Neural progenitor cell (in vitro differentiated cells): Measurements from ENCODE around the gene TEDDM1. TPM values are rescaled to one million over a fixed set of nuclear protein-coding genes. Genes with fewer than 3 reads are reported as not detected.
A peak's percentile ranks its signal among the peaks of the same experiment; 100 is the strongest.

Experiments used
- DNase-seq: peaks from one replicate; pipeline ENCODE4 v3.0.0-alpha.2; 2016; ENCODE audit warnings: low spot score
- H2AFZ ChIP-seq: fragments of 200-600 bp; sonication (generic); replicated peaks from 2 replicates; pipeline ENCODE4 v1.6.1; 2016; ENCODE audit warnings: antibody characterized with exemption
- H3F3A ChIP-seq: fragments of 200-600 bp; sonication (generic); 2 replicates; pipeline ENCODE4 v1.6.1; 2016; ENCODE audit warnings: antibody characterized with exemption, low read depth
- H3K27ac ChIP-seq: fragments of 200-600 bp; sonication (generic); 2 replicates; pipeline ENCODE4 v1.5.1; 2016; ENCODE audit warnings: mild to moderate bottlenecking
- H3K27me3 ChIP-seq: fragments of 200-600 bp; sonication (generic); 2 replicates; pipeline ENCODE4 v1.6.1; 2016; ENCODE audit warnings: mild to moderate bottlenecking, moderate library complexity
- H3K36me3 ChIP-seq: fragments of 200-600 bp; sonication (generic); 2 replicates; pipeline ENCODE4 v1.5.1; 2016
- H3K4me1 ChIP-seq: fragments of 200-600 bp; sonication (generic); 2 replicates; pipeline ENCODE4 v1.6.1; 2016; ENCODE audit warnings: mixed run types
- H3K4me2 ChIP-seq: fragments of 200-600 bp; sonication (generic); 2 replicates; pipeline ENCODE4 v1.6.1; 2016
- H3K4me3 ChIP-seq: fragments of 200-600 bp; sonication (generic); 2 replicates; pipeline ENCODE4 v1.5.1; 2016
- H3K79me2 ChIP-seq: fragments of 200-600 bp; sonication (generic); 2 replicates; pipeline ENCODE4 v1.6.1; 2016; ENCODE audit warnings: low read depth
- H3K9ac ChIP-seq: fragments of 200-600 bp; sonication (generic); 2 replicates; pipeline ENCODE4 v1.6.1; 2016
- H3K9me3 ChIP-seq: fragments of 200-600 bp; sonication (generic); 2 replicates; pipeline ENCODE4 v1.5.1; 2016; ENCODE audit warnings: low read depth
- H4K20me1 ChIP-seq: fragments of 200-600 bp; sonication (generic); 2 replicates; pipeline ENCODE4 v1.6.1; 2016; ENCODE audit warnings: low read depth
- H3K27ac Mint-ChIP-seq: 3 replicates; pipeline ENCODE4 v1.8.0; 2021; ENCODE audit warnings: mixed read lengths
- H3K27me3 Mint-ChIP-seq: 2 replicates; pipeline ENCODE4 v1.8.0; 2022; ENCODE audit warnings: low read depth, mild to moderate bottlenecking, inconsistent platforms, moderate library complexity, mixed read lengths; ENCODE audit not compliant: insufficient read depth
- H3K36me3 Mint-ChIP-seq: 3 replicates; pipeline ENCODE4 v1.8.0; 2021; ENCODE audit warnings: mixed read lengths
- H3K4me1 Mint-ChIP-seq: 3 replicates; pipeline ENCODE4 v1.8.0; 2021; ENCODE audit warnings: mixed read lengths
- H3K4me3 Mint-ChIP-seq: 3 replicates; pipeline ENCODE4 v1.8.0; 2021; ENCODE audit warnings: mild to moderate bottlenecking, moderate library complexity, mixed read lengths
- H3K9me3 Mint-ChIP-seq: 3 replicates; pipeline ENCODE4 v1.8.0; 2020; ENCODE audit warnings: mixed read lengths
- CTCF ChIP-seq: fragments of 200-600 bp; sonication (generic); IDR thresholded peaks from 2 replicates; pipeline ENCODE4 v1.5.1; 2017; ENCODE audit warnings: antibody characterized with exemption, mild to moderate bottlenecking
- EZH2 ChIP-seq: fragments of 200-600 bp; sonication (generic); IDR thresholded peaks from 2 replicates; pipeline ENCODE4 v1.6.1; 2017; ENCODE audit warnings: antibody characterized with exemption, mild to moderate bottlenecking, moderate library complexity
- EZH2phosphoT487 ChIP-seq: fragments of 200-600 bp; sonication (generic); IDR thresholded peaks from 2 replicates; pipeline ENCODE4 v1.6.1; 2017; ENCODE audit warnings: antibody characterized with exemption
- total RNA-seq: library from RNA; depleted of rRNA; stranded (reverse); fragments of >200 nt; gene quantifications from 2 replicates; pipeline ENCODE4 v1.2.3, GENCODE V29; 2015; ENCODE audit warnings: low replicate concordance

The TEDDM1 gene
- total RNA-seq, 1 donor from 2014 or later = not detected

GRCh38 chr1:182426442-182427430 lies 26.3 kb upstream of the TEDDM1 start:
- Histone ChIP-seq H3K4me1 (peaks cover 8% of the 10 kb centered on the region), H4K20me1 (no peaks in the 10 kb centered on the region), H3K9ac (no peak overlapping the region), H3K4me3 (no peak overlapping the region), H3K36me3 (no peaks in the 10 kb centered on the region), H3F3A (no peaks in the 10 kb centered on the region), H2AFZ (peak overlapping the region; percentile 10), H3K4me2 (no peak overlapping the region), H3K27ac (no peak overlapping the region), H3K79me2 (no peaks in the 10 kb centered on the region), H3K9me3 (no peaks in the 10 kb centered on the region), H3K27me3 (no peaks in the 10 kb centered on the region)
- Mint-ChIP-seq H3K9me3 (no peaks in the 10 kb centered on the region), H3K27me3 (peaks cover 3% of the 10 kb centered on the region), H3K4me3 (no peak overlapping the region), H3K4me1 (peaks cover 7% of the 10 kb centered on the region), H3K36me3 (no peaks in the 10 kb centered on the region), H3K27ac (no peak overlapping the region)
- no peak for DNase-seq
- no peak for TF ChIP-seq EZH2phosphoT487
- no peak for TF ChIP-seq CTCF
- TF ChIP-seq EZH2 = no peak

- no peak for DNase-seq
- Histone ChIP-seq H3F3A (no peaks in the 10 kb centered on the region), H3K36me3 (no peaks in the 10 kb centered on the region), H4K20me1 (no peaks in the 10 kb centered on the region), H3K9ac (no peak overlapping the region), H3K27ac (no peak overlapping the region), H3K4me1 (no peaks in the 10 kb centered on the region), H2AFZ (no peak overlapping the region), H3K4me3 (no peak overlapping the region), H3K9me3 (no peaks in the 10 kb centered on the region), H3K79me2 (no peaks in the 10 kb centered on the region), H3K27me3 (no peaks in the 10 kb centered on the region), H3K4me2 (no peak overlapping the region)
- no peak overlapping the region for H3K27ac Mint-ChIP-seq
- no peaks in the 10 kb centered on the region for H3K4me1 Mint-ChIP-seq
- no peaks in the 10 kb centered on the region for H3K36me3 Mint-ChIP-seq
- no peak overlapping the region for H3K4me3 Mint-ChIP-seq
- no peaks in the 10 kb centered on the region for H3K9me3 Mint-ChIP-seq
- no peak for TF ChIP-seq EZH2
- TF ChIP-seq CTCF = no peak
- TF ChIP-seq EZH2phosphoT487 = no peak
- peaks cover 4% of the 10 kb centered on the region for H3K27me3 Mint-ChIP-seq
Measured at GRCh38 chr1:182415789-182416188, 15.3 kb upstream of the TEDDM1 start.

GRCh38 chr1:182413969-182414368 lies 13.5 kb upstream of the TEDDM1 start:
- Histone ChIP-seq H3K4me1 (no peaks in the 10 kb centered on the region), H3K4me3 (no peak overlapping the region), H3K9ac (no peak overlapping the region), H3K9me3 (no peaks in the 10 kb centered on the region), H3K27me3 (no peaks in the 10 kb centered on the region), H3F3A (no peaks in the 10 kb centered on the region), H2AFZ (no peak overlapping the region), H3K4me2 (no peak overlapping the region), H3K27ac (no peak overlapping the region), H3K79me2 (no peaks in the 10 kb centered on the region), H4K20me1 (no peaks in the 10 kb centered on the region), H3K36me3 (no peaks in the 10 kb centered on the region)
- H3K9me3 Mint-ChIP-seq = no peaks in the 10 kb centered on the region
- no peak for DNase-seq
- TF ChIP-seq CTCF = no peak
- H3K36me3 Mint-ChIP-seq = no peaks in the 10 kb centered on the region
- no peak overlapping the region for H3K4me3 Mint-ChIP-seq
- no peak overlapping the region for H3K27ac Mint-ChIP-seq
- peaks cover 4% of the 10 kb centered on the region for H3K27me3 Mint-ChIP-seq
- H3K4me1 Mint-ChIP-seq = no peaks in the 10 kb centered on the region
